ENCODE data around the gene TNRC18. TPM values are rescaled to one million over a fixed set of nuclear protein-coding genes. Genes with fewer than 3 reads are reported as not detected.

Gene TNRC18
- total RNA-seq, 2 experiments from 2014 or later, result 64.0 to 65.7 TPM

- DNase-seq, result no peak
- H3K9me3 Mint-ChIP-seq (ENCODE audit: low read depth), result peaks cover 2% of the 10 kb centered on the region
- no peak for ATAC-seq
- CTCF ChIA-PET, result no interaction called here
- H3K4me3 Mint-ChIP-seq, result no peak overlapping the region
- peaks cover 17% of the 10 kb centered on the region for H3K4me1 Mint-ChIP-seq
- H3K36me3 Mint-ChIP-seq, result no peaks in the 10 kb centered on the region
- H3K27me3 Mint-ChIP-seq, result peaks cover 65% of the 10 kb centered on the region
- H3K27ac Mint-ChIP-seq, result no peak overlapping the region
Observed at GRCh38 chr7:5430612-5430947, 6.9 kb upstream of the TNRC18 start.

- H3K9me3 Mint-ChIP-seq (ENCODE audit: low read depth), result peaks cover 2% of the 10 kb centered on the region
- H3K36me3 Mint-ChIP-seq, result no peaks in the 10 kb centered on the region
- CTCF ChIA-PET, result no interaction called here
- peak overlapping the region; percentile 17 for H3K4me3 Mint-ChIP-seq
- peaks cover 21% of the 10 kb centered on the region for H3K4me1 Mint-ChIP-seq
- no peak overlapping the region for H3K27ac Mint-ChIP-seq
- DNase-seq (no peak), ATAC-seq (no peak)
- peaks cover 71% of the 10 kb centered on the region for H3K27me3 Mint-ChIP-seq
Observed at GRCh38 chr7:5429857-5430611, 6.4 kb upstream of the TNRC18 start.

GRCh38 chr7:5429253-5429856 is 5.7 kb upstream of the TNRC18 start:
- Mint-ChIP-seq H3K4me1 (peaks cover 26% of the 10 kb centered on the region), H3K27ac (no peak overlapping the region), H3K27me3 (peaks cover 77% of the 10 kb centered on the region), H3K9me3 (ENCODE audit: low read depth) (peaks cover 2% of the 10 kb centered on the region), H3K36me3 (no peaks in the 10 kb centered on the region), H3K4me3 (peak overlapping the region; percentile 17)
- no peak for DNase-seq
- peak; percentile 31 for ATAC-seq
- CTCF ChIA-PET, result interaction anchor here (1.5 kb wide), 1 partner anchor 189 kb away, joined by 5 read pairs; no protein-coding TSS in a partner anchor

- no peak for DNase-seq
- no peak overlapping the region for H3K27ac Mint-ChIP-seq
- H3K4me3 Mint-ChIP-seq, result no peak overlapping the region
- H3K36me3 Mint-ChIP-seq, result no peaks in the 10 kb centered on the region
- peaks cover 81% of the 10 kb centered on the region for H3K27me3 Mint-ChIP-seq
- ATAC-seq, result no peak
- peaks cover 29% of the 10 kb centered on the region for H3K4me1 Mint-ChIP-seq
- peaks cover 2% of the 10 kb centered on the region for H3K9me3 Mint-ChIP-seq (ENCODE audit: low read depth)
- CTCF ChIA-PET, result interaction anchor here (1.5 kb wide), 1 partner anchor 188 kb away, joined by 5 read pairs; no protein-coding TSS in a partner anchor
Observed at GRCh38 chr7:5428478-5429252, 5.0 kb upstream of the TNRC18 start.

- Mint-ChIP-seq H3K36me3 (no peaks in the 10 kb centered on the region), H3K4me1 (peaks cover 34% of the 10 kb centered on the region), H3K9me3 (ENCODE audit: low read depth) (no peaks in the 10 kb centered on the region), H3K27ac (peak overlapping the region; percentile 66), H3K27me3 (peaks cover 80% of the 10 kb centered on the region), H3K4me3 (no peak overlapping the region)
- ATAC-seq (no peak), DNase-seq (no peak)
- CTCF ChIA-PET, result interaction anchor here (1.4 to 5.0 kb wide), 2 partner anchors 28 to 186 kb away, joined by 6 to 30 read pairs; no protein-coding TSS in a partner anchor
Observed at GRCh38 chr7:5426226-5426475, 2.5 kb upstream of the TNRC18 start.

- no peak overlapping the region for H3K4me3 Mint-ChIP-seq
- H3K27ac Mint-ChIP-seq, result peak overlapping the region; percentile 66
- no peak for DNase-seq
- peaks cover 81% of the 10 kb centered on the region for H3K27me3 Mint-ChIP-seq
- ATAC-seq, result no peak
- peaks cover 34% of the 10 kb centered on the region for H3K4me1 Mint-ChIP-seq
- CTCF ChIA-PET, result interaction anchor here (1.0 to 5.0 kb wide), 4 partner anchors 28 to 185 kb away, joined by 3 to 30 read pairs (median 6); no protein-coding TSS in a partner anchor
- H3K36me3 Mint-ChIP-seq, result no peaks in the 10 kb centered on the region
- H3K9me3 Mint-ChIP-seq (ENCODE audit: low read depth), result no peaks in the 10 kb centered on the region
Observed at GRCh38 chr7:5425507-5426225, 2.0 kb upstream of the TNRC18 start.

- CTCF ChIA-PET, result interaction anchor here (1.0 to 5.0 kb wide), 5 partner anchors 27 to 185 kb away, joined by 3 to 30 read pairs (median 6); no protein-coding TSS in a partner anchor
- no peak for ATAC-seq
- Mint-ChIP-seq H3K9me3 (ENCODE audit: low read depth) (no peaks in the 10 kb centered on the region), H3K4me1 (peaks cover 32% of the 10 kb centered on the region), H3K36me3 (no peaks in the 10 kb centered on the region), H3K4me3 (peak overlapping the region; percentile 58), H3K27ac (peak overlapping the region; percentile 32), H3K27me3 (peaks cover 80% of the 10 kb centered on the region)
- no peak for DNase-seq
Observed at GRCh38 chr7:5424749-5425506, 1.3 kb upstream of the TNRC18 start.

- peak overlapping the region; percentile 30 for H3K27ac Mint-ChIP-seq
- CTCF ChIA-PET, result interaction anchor here (1.0 to 5.0 kb wide), 4 partner anchors 26 to 184 kb away, joined by 3 to 30 read pairs (median 6); no protein-coding TSS in a partner anchor
- no peaks in the 10 kb centered on the region for H3K9me3 Mint-ChIP-seq (ENCODE audit: low read depth)
- peak; percentile 59 for ATAC-seq
- DNase-seq, result peak; percentile 56
- peak overlapping the region; percentile 58 for H3K4me3 Mint-ChIP-seq
- H3K4me1 Mint-ChIP-seq, result peaks cover 30% of the 10 kb centered on the region
- peaks cover 79% of the 10 kb centered on the region for H3K27me3 Mint-ChIP-seq
- H3K36me3 Mint-ChIP-seq, result no peaks in the 10 kb centered on the region
Observed at GRCh38 chr7:5423976-5424748, 528 bp upstream of the TNRC18 start.

- CTCF ChIA-PET, result interaction anchor here (0.8 to 5.0 kb wide), 9 partner anchors 13 to 183 kb away, joined by 3 to 30 read pairs (median 3); no protein-coding TSS in a partner anchor
- H3K4me1 Mint-ChIP-seq, result peaks cover 31% of the 10 kb centered on the region
- no peaks in the 10 kb centered on the region for H3K36me3 Mint-ChIP-seq
- peaks cover 83% of the 10 kb centered on the region for H3K27me3 Mint-ChIP-seq
- DNase-seq (no peak), ATAC-seq (no peak)
- peak overlapping the region; percentile 52 for H3K4me3 Mint-ChIP-seq
- H3K9me3 Mint-ChIP-seq (ENCODE audit: low read depth), result no peaks in the 10 kb centered on the region
- no peak overlapping the region for H3K27ac Mint-ChIP-seq
Observed at GRCh38 chr7:5422396-5423305, 983 bp downstream of the TNRC18 start.

GRCh38 chr7:5421714-5422395 is 1.8 kb downstream of the TNRC18 start:
- ATAC-seq (no peak), DNase-seq (no peak)
- peak overlapping the region; percentile 52 for H3K4me3 Mint-ChIP-seq
- H3K4me1 Mint-ChIP-seq, result peaks cover 28% of the 10 kb centered on the region
- H3K9me3 Mint-ChIP-seq (ENCODE audit: low read depth), result no peaks in the 10 kb centered on the region
- H3K27ac Mint-ChIP-seq, result no peak overlapping the region
- no peaks in the 10 kb centered on the region for H3K36me3 Mint-ChIP-seq
- CTCF ChIA-PET, result interaction anchor here (0.8 to 5.0 kb wide), 7 partner anchors 13 to 182 kb away, joined by 3 to 30 read pairs (median 3); no protein-coding TSS in a partner anchor
- peaks cover 80% of the 10 kb centered on the region for H3K27me3 Mint-ChIP-seq

Measured in activated CD8-positive, alpha-beta memory T cell treated with anti-CD3 and anti-CD28 coated beads, Interleukin-2, amount 10 ng/mL, durations not matched to agents 7 days and 5 days (primary cell).